Esophagus squamous epithelium (tissue), 4 donors: ENCODE results near the gene TFDP2.

ENCODE experiments used
- CTCF ChIP-seq, 6 experiments: fragments of 450-650 bp in 4 of 6; fragments of 200-600 bp in 2 of 6; sonication (generic) in 2 of 6; IDR thresholded peaks; one replicate each; pipeline ENCODE4 v1.5.1; 2016 to 2019; ENCODE audit warnings: antibody characterized with exemption in 6 of 6, mild to moderate bottlenecking in 4 of 6, moderate library complexity in 4 of 6
- POLR2A ChIP-seq, 4 donors: fragments of 450-650 bp; IDR thresholded peaks; one replicate each; pipeline ENCODE4 v1.6.1; 2017; ENCODE audit warnings: antibody characterized with exemption in 4 of 4, mild to moderate bottlenecking in 4 of 4, moderate library complexity in 3 of 4

- TF ChIP-seq CTCF (IDR thresholded peaks at IDR 0.05) (no peak), POLR2A (IDR thresholded peaks at IDR 0.05) (no peak)
Measured at GRCh38 chr3:141926929-141927328, 222.4 kb downstream of the TFDP2 start.
